Left colon (tissue), 2 donors: ENCODE data around the gene CCDC85A. TPM values are rescaled to one million over a fixed set of nuclear protein-coding genes. Genes with fewer than 3 reads are reported as not detected.

ENCODE experiments used
- ATAC-seq: fragments of 200-7000 bp; cut with Tn5 transposase; one replicate; pipeline ENCODE4 v1.9.1; 2020; ENCODE audit warnings: mild to moderate bottlenecking, moderate library complexity
- DNase-seq, 2 donors: peaks; one replicate each; pipeline ENCODE4 v3.0.0-alpha.2; 2020
- intact Hi-C, 2 donors: fragments of 100-400 bp; cut with DNase I in 1 of 2; cut with micrococcal nuclease in 1 of 2; formaldehyde crosslinking; loops; one replicate each; pipeline versions ENCODE4 v1.11.2 to v1.14.0; 2022; cut with DNase I, micrococcal nuclease
- total RNA-seq, 2 donors: library from RNA; stranded (reverse); fragmentation: NEBNext Ultra II Directional; extraction: Animal tissue kit (Norgen Biotek cat#: 25700); gene quantifications; one replicate each; pipeline ENCODE4 v1.2.1, GENCODE V29; 2021
- donor health status: DM: no; HTN: no; CAD: no.
- donor health status: DM: yes; HTN: yes; CAD: no.

CCDC85A gene
- total RNA-seq, 2 donors from 2014 or later: 0.27 to 0.81 TPM

GRCh38 chr2:56185582-56186046 is 1.8 kb downstream of the CCDC85A start:
- DNase-seq (peak in 1 of 2 donors; percentile 15), ATAC-seq (no peak)
- intact Hi-C loops: no loop called here

- DNase-seq: no peak
- intact Hi-C loops: no loop called here
Measured at GRCh38 chr2:56191617-56192016, 7.8 kb downstream of the CCDC85A start.

GRCh38 chr2:56192664-56193305 is 9.0 kb downstream of the CCDC85A start:
- ATAC-seq (no peak), DNase-seq (no peak)
- intact Hi-C loops: no loop called here

More at GRCh38 chr2:56191617-56192016, 7.8 kb downstream of the CCDC85A start:
- ATAC-seq: peak; percentile 72

GRCh38 chr2:56195563-56195962 is 11.8 kb downstream of the CCDC85A start:
- ATAC-seq (no peak), DNase-seq (no peak)
- intact Hi-C loops: no loop called here

- intact Hi-C loops: no loop called here
- ATAC-seq: no peak
- no peak for DNase-seq
Measured at GRCh38 chr2:56197816-56198215, 14.0 kb downstream of the CCDC85A start.

- DNase-seq (no peak), ATAC-seq (no peak)
- intact Hi-C loops: no loop called here
Measured at GRCh38 chr2:56198936-56199335, 15.1 kb downstream of the CCDC85A start.

GRCh38 chr2:56199492-56199891 is 15.7 kb downstream of the CCDC85A start:
- ATAC-seq: no peak
- intact Hi-C loops: no loop called here
- DNase-seq: no peak

- DNase-seq: no peak
- no peak for ATAC-seq
- intact Hi-C loops: no loop called here
Measured at GRCh38 chr2:56202381-56203121, 18.8 kb downstream of the CCDC85A start.

GRCh38 chr2:56204556-56204955 is 20.8 kb downstream of the CCDC85A start:
- intact Hi-C loops: no loop called here
- ATAC-seq (no peak), DNase-seq (no peak)

- DNase-seq: no peak
- ATAC-seq: no peak
- intact Hi-C loops: no loop called here
Measured at GRCh38 chr2:56206250-56206649, 22.5 kb downstream of the CCDC85A start.

- intact Hi-C loops: no loop called here
- DNase-seq: no peak
- ATAC-seq: no peak
Measured at GRCh38 chr2:56207760-56208159, 24.0 kb downstream of the CCDC85A start.

- intact Hi-C loops: no loop called here
- no peak for ATAC-seq
Measured at GRCh38 chr2:56208380-56208779, 24.6 kb downstream of the CCDC85A start.

GRCh38 chr2:56209701-56210100 is 25.9 kb downstream of the CCDC85A start:
- DNase-seq (no peak), ATAC-seq (no peak)
- intact Hi-C loops: no loop called here

More at GRCh38 chr2:56208380-56208779, 24.6 kb downstream of the CCDC85A start:
- DNase-seq: no peak

- intact Hi-C loops: no loop called here
- ATAC-seq: no peak
- no peak for DNase-seq
Measured at GRCh38 chr2:56210291-56210690, 26.5 kb downstream of the CCDC85A start.

- ATAC-seq (no peak), DNase-seq (no peak)
- intact Hi-C loops: no loop called here
Measured at GRCh38 chr2:56211048-56211447, 27.3 kb downstream of the CCDC85A start.

GRCh38 chr2:56215911-56216310 is 32.1 kb downstream of the CCDC85A start:
- DNase-seq (no peak), ATAC-seq (no peak)
- intact Hi-C loops: no loop called here

- no peak for DNase-seq
- no peak for ATAC-seq
- intact Hi-C loops: no loop called here
Measured at GRCh38 chr2:56217106-56217505, 33.3 kb downstream of the CCDC85A start.

- intact Hi-C loops: no loop called here
- ATAC-seq (no peak), DNase-seq (no peak)
Measured at GRCh38 chr2:56222481-56222880, 38.7 kb downstream of the CCDC85A start.

GRCh38 chr2:56224316-56224715 is 40.5 kb downstream of the CCDC85A start:
- ATAC-seq (no peak), DNase-seq (no peak)
- intact Hi-C loops: no loop called here

GRCh38 chr2:56227811-56228210 is 44.0 kb downstream of the CCDC85A start:
- intact Hi-C loops: no loop called here
- DNase-seq (no peak), ATAC-seq (no peak)
